H1 (cell line): ENCODE data around the gene AMHR2. TPM values are rescaled to one million over a fixed set of nuclear protein-coding genes. Genes with fewer than 3 reads are reported as not detected.

Source experiments
- CTCF ChIA-PET: fragments of 300-600 bp; sonication (Branson Sonifier 250); formaldehyde crosslinking; loops from one replicate; lab custom pipeline; 2021; ENCODE audit not compliant: partially characterized antibody; lab: Charles Lee
- POLR2A ChIA-PET: fragments of 300-600 bp; sonication (Branson Sonifier 250); formaldehyde crosslinking; loops from one replicate; lab custom pipeline; 2021; ENCODE audit warnings: inconsistent platforms; ENCODE audit not compliant: partially characterized antibody; lab: Charles Lee
- DNase-seq, 2 experiments: peaks; one replicate each; pipeline versions ENCODE4 v3.0.0 to v3.0.0-alpha.2; 2010 to 2022; ENCODE audit warnings: low spot score in 2 of 2, low read depth in 1 of 2, mixed read lengths in 1 of 2
- FAIRE-seq: peaks from 2 replicates; lab custom pipeline; 2011; peaks lifted over from hg19 to GRCh38; lab: Jason Lieb, UNC
- H2AFZ ChIP-seq: 2 replicates; pipeline ENCODE4 v1.8.1; 2012; ENCODE audit warnings: low read length, inconsistent platforms
- H2AK5ac ChIP-seq: 2 replicates; pipeline ENCODE4 v1.6.1; 2013; ENCODE audit warnings: low read depth, low read length
- H2BK120ac ChIP-seq: replicated peaks from 2 replicates; pipeline ENCODE3; 2013; ENCODE audit warnings: low read depth, low read length, inconsistent platforms
- H2BK12ac ChIP-seq: 2 replicates; pipeline ENCODE4 v1.6.1; 2013; ENCODE audit warnings: low read depth, low read length
- H2BK15ac ChIP-seq: 2 replicates; pipeline ENCODE4 v1.6.1; 2013; ENCODE audit warnings: low read length
- H2BK20ac ChIP-seq: 2 replicates; pipeline ENCODE4 v1.6.1; 2013; ENCODE audit warnings: low read length
- H2BK5ac ChIP-seq: 2 replicates; pipeline ENCODE4 v1.6.1; 2013; ENCODE audit warnings: low read depth, low read length
- H3K14ac ChIP-seq: 2 replicates; pipeline ENCODE4 v1.6.1; 2013; ENCODE audit warnings: inconsistent platforms; ENCODE audit not compliant: insufficient read length
- H3K18ac ChIP-seq: 2 replicates; pipeline ENCODE4 v1.6.1; 2013; ENCODE audit warnings: low read length; ENCODE audit errors: extremely low read depth
- H3K23ac ChIP-seq: 2 replicates; pipeline ENCODE4 v1.6.1; 2013; ENCODE audit warnings: inconsistent platforms; ENCODE audit not compliant: insufficient read length
- H3K23me2 ChIP-seq: 2 replicates; pipeline ENCODE4 v1.6.1; 2013; ENCODE audit warnings: low read depth, low read length
- H3K27ac ChIP-seq: 2 replicates; pipeline ENCODE4 v1.6.1; 2011; ENCODE audit warnings: low read depth, low read length, inconsistent platforms
- H3K27me3 ChIP-seq, 4 experiments: replicated peaks in 1 of 4; 1 replicate in 1 of 4; 2 replicates in 3 of 4; pipeline versions ENCODE4 v1.6.1 to v1.8.1; 2011 to 2013; ENCODE audit warnings: low read length in 3 of 4, mild to moderate bottlenecking in 3 of 4, inconsistent platforms in 2 of 4, mixed read lengths in 2 of 4, moderate library complexity in 1 of 4; ENCODE audit not compliant: control insufficient read depth in 3 of 4, insufficient read depth in 3 of 4; ENCODE audit errors: extremely low read depth in 1 of 4
- H3K36me3 ChIP-seq, 4 experiments: 2 replicates each; pipeline versions ENCODE4 v1.6.1 to v1.8.1; 2011 to 2013; ENCODE audit warnings: mild to moderate bottlenecking in 4 of 4, low read length in 3 of 4, moderate library complexity in 2 of 4, control low read depth in 1 of 4, inconsistent platforms in 1 of 4; ENCODE audit not compliant: insufficient read depth in 4 of 4, control insufficient read depth in 2 of 4
- H3K4ac ChIP-seq: replicated peaks from 2 replicates; pipeline ENCODE3; 2013; ENCODE audit warnings: low read length, low read depth, mixed read lengths, inconsistent platforms; ENCODE audit not compliant: insufficient read length
- H3K4me1 ChIP-seq, 4 experiments: replicated peaks in 1 of 4; 1 replicate in 1 of 4; 2 replicates in 3 of 4; pipeline versions ENCODE4 v1.6.1 to v1.8.1; 2011 to 2013; ENCODE audit warnings: low read length in 3 of 4, inconsistent platforms in 2 of 4, mixed read lengths in 1 of 4; ENCODE audit not compliant: insufficient read depth in 4 of 4, control insufficient read depth in 3 of 4
- H3K4me2 ChIP-seq, 2 experiments: 2 replicates each; pipeline versions ENCODE4 v1.6.1 to v1.8.1; 2011 to 2013; ENCODE audit warnings: low read depth in 2 of 2, low read length in 2 of 2, control low read depth in 1 of 2, inconsistent platforms in 1 of 2, mild to moderate bottlenecking in 1 of 2; ENCODE audit not compliant: insufficient read depth in 1 of 2
- H3K4me3 ChIP-seq, 4 experiments: fragments of 200-600, 300-600 bp in 1 of 4; sonication (generic), shearing (Covaris generic), sonication (Bioruptor Twin) in 1 of 4; 2 replicates each; pipeline versions ENCODE4 v1.5.1 to v1.8.1; 2011 to 2016; ENCODE audit warnings: low read length in 4 of 4, low read depth in 3 of 4, control low read depth in 2 of 4, inconsistent platforms in 2 of 4, mild to moderate bottlenecking in 2 of 4, mixed read lengths in 1 of 4, moderate library complexity in 1 of 4; ENCODE audit not compliant: insufficient read depth in 2 of 4; ENCODE audit errors: extremely low read depth in 1 of 4
- H3K56ac ChIP-seq: replicated peaks from 2 replicates; pipeline ENCODE3; 2013; ENCODE audit warnings: low read depth, mild to moderate bottlenecking, mixed read lengths, low read length, inconsistent platforms; ENCODE audit not compliant: insufficient read length
- H3K79me1 ChIP-seq: 2 replicates; pipeline ENCODE4 v1.6.1; 2013; ENCODE audit warnings: low read depth, low read length, control low read depth
- H3K79me2 ChIP-seq, 2 experiments: 2 replicates each; pipeline versions ENCODE4 v1.6.1 to v1.8.1; 2012 to 2013; ENCODE audit warnings: low read length in 2 of 2, mild to moderate bottlenecking in 2 of 2, inconsistent platforms in 1 of 2; ENCODE audit not compliant: insufficient read depth in 2 of 2, control insufficient read depth in 1 of 2
- H3K9ac ChIP-seq, 4 experiments: replicated peaks in 1 of 4; 1 replicate in 1 of 4; 2 replicates in 3 of 4; pipeline versions ENCODE4 v1.6.1 to v1.8.1; 2011 to 2013; ENCODE audit warnings: low read depth in 3 of 4, low read length in 3 of 4, control low read depth in 2 of 4, mild to moderate bottlenecking in 2 of 4, moderate library complexity in 2 of 4, inconsistent platforms in 1 of 4; ENCODE audit errors: extremely low read depth in 1 of 4
- H3K9me3 ChIP-seq, 2 experiments: 2 replicates each; pipeline versions ENCODE4 v1.6.1 to v1.8.1; 2012 to 2013; ENCODE audit warnings: mild to moderate bottlenecking in 2 of 2, moderate library complexity in 2 of 2, control low read depth in 1 of 2, inconsistent platforms in 1 of 2, low read depth in 1 of 2, low read length in 1 of 2, mixed read lengths in 1 of 2; ENCODE audit not compliant: insufficient read depth in 2 of 2
- H4K20me1 ChIP-seq, 2 experiments: replicated peaks in 1 of 2; 2 replicates each; pipeline versions ENCODE3 to v1.8.1; 2011 to 2013; ENCODE audit warnings: inconsistent platforms in 2 of 2, low read length in 2 of 2, mild to moderate bottlenecking in 1 of 2; ENCODE audit not compliant: insufficient read depth in 2 of 2, control insufficient read depth in 1 of 2
- H4K5ac ChIP-seq: 2 replicates; pipeline ENCODE4 v1.6.1; 2013; ENCODE audit warnings: low read length, low read depth, mixed read lengths, inconsistent platforms; ENCODE audit not compliant: insufficient read length
- H4K8ac ChIP-seq: 2 replicates; pipeline ENCODE4 v1.8.0; 2013; ENCODE audit warnings: mild to moderate bottlenecking, moderate library complexity, low read length, inconsistent platforms; ENCODE audit not compliant: insufficient read depth; ENCODE audit errors: extremely low read depth
- H4K91ac ChIP-seq: replicated peaks from 2 replicates; pipeline ENCODE3; 2013; ENCODE audit warnings: low read length, mixed read lengths, inconsistent platforms; ENCODE audit not compliant: insufficient read length
- POLR2A ChIP-seq, 2 experiments: IDR thresholded peaks; 1 replicate in 1 of 2; 2 replicates in 1 of 2; pipeline ENCODE4 v1.6.1; 2011; ENCODE audit warnings: low read depth in 2 of 2, low read length in 2 of 2, mild to moderate bottlenecking in 2 of 2; ENCODE audit errors: control extremely low read depth in 1 of 2
- POLR2AphosphoS5 ChIP-seq: IDR thresholded peaks from 2 replicates; pipeline ENCODE4 v1.6.1; 2011; ENCODE audit warnings: low read depth, low read length
- RNF2 ChIP-seq: fragments of 200-900, 300-1000 bp; sonication (generic); IDR thresholded peaks from 2 replicates; pipeline ENCODE4 v1.7.1; 2016; ENCODE audit warnings: borderline replicate concordance, low read depth, mild to moderate bottlenecking, antibody characterized with exemption, low read length; ENCODE audit not compliant: poor library complexity, severe bottlenecking; ENCODE audit errors: missing control alignments
- WGBS, 2 experiments: shearing (Covaris generic) in 1 of 2; methylation state at CpG; one replicate each; pipeline versions ENCODE4 v1.1.6 to v1.1.7; 2013 to 2015; ENCODE audit warnings: low lambda C conversion rate in 2 of 2, mixed read lengths in 2 of 2, inconsistent platforms in 1 of 2, low coverage in 1 of 2, missing lambda C conversion rate in 1 of 2; ENCODE audit not compliant: insufficient replicate concordance in 2 of 2, insufficient coverage in 1 of 2, insufficient read length in 1 of 2; ENCODE audit errors: extremely low coverage in 1 of 2, missing lambda C conversion rate in 1 of 2; 5-methylcytosine and 5-hydroxymethylcytosine counted together
- polyA plus RNA-seq, 7 experiments: library from polyadenylated mRNA; depleted of rRNA in 3 of 7; stranded (reverse) in 5 of 7; unstranded in 2 of 7; fragments of >200 nt in 5 of 7; fragments of 200-250 nt in 2 of 7; gene quantifications; 1 replicate in 5 of 7; 2 replicates in 1 of 7; 4 replicates in 1 of 7; pipeline versions ENCODE4 v1.2.1 to v1.2.3, GENCODE V29; 2011 to 2013; ENCODE audit warnings: missing spikeins in 2 of 7, mixed read lengths in 2 of 7
- total RNA-seq: library from RNA; stranded (reverse); fragmentation: NEBNext Ultra II Directional; extraction: Animal tissue kit (Norgen Biotek cat#: 25700); gene quantifications from 2 replicates; pipeline ENCODE4 v1.2.1, GENCODE V29; 2021

AMHR2 gene
- total and polyA plus RNA-seq, 2 of the 8 experiments (the other 6 are each of a cell fraction or from before 2014, with no cell fraction given): 0.29 to 0.35 TPM

DNA sequence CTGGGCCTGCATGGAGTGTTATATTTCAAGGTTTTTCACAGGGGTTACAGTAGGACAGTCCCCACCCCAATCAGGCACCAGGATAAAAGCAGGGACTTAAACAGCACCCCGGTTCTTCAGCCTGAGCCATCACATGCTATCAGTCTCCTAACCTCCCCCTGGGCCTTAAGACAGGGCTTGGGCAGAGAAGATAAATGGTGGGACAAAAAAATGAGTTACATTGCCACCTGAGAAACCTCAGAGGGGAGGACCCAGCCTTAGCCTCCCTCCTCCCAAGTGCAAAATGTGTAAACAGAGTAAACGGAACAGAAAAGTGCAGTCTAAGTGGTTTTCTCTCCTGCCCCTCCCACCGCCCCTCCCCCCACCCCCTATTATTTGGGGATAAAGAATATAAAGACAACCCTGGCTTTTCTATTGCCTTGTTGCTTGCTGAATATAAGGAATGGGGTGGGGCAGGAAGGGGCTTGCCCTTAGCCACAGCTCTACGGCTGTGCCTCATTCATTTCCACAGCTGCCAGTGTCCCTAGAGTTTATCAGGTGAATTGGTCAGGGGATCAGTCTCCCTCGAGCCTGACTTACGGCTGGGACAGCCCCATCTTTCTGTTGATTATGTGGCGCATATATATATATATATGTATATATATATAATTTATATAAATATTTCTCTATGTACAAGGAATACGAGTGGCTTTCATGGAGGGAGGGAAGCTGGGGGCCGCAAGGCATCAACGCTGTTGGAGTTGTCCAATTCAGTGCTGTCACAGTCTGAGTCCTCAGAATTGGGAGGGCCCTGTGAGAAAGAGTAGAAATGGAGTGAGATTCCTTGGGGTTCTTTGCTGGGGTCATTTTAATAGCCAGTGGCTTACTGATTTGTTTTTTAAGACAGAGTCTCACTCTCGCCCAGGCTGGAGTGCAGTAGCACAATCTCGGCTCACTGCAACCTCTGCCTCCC, 57.1 kb downstream of the AMHR2 start:
- WGBS, 2 experiments: 90% methylated on average over 12 of the region's 12 CpGs; no CpG with 5 or more reads in 1 of the 2 experiments
- Histone ChIP-seq H2BK5ac (no peak overlapping the region), H3K23ac (no peak overlapping the region), H2BK15ac (no peak overlapping the region), H3K56ac (no peak overlapping the region), H3K9me3 (no peaks in the 10 kb centered on the region), H3K4ac (no peak overlapping the region), H3K23me2 (no peaks in the 10 kb centered on the region), H4K20me1 (peaks cover 21 to 23% of the 10 kb centered on the region in 2 experiments), H3K27me3 (no peaks in the 10 kb centered on the region)
- TF ChIP-seq RNF2 (no peak), POLR2A (IDR thresholded peaks at IDR 0.05; ENCODE audit: control extremely low read depth in 1 of 2, low read depth in 2 of 2, low read length in 2 of 2) (peak in 1 of 2 experiments; percentile 24; a peak in 1 of 3 replicates), POLR2AphosphoS5 (peak; percentile 67; the same call in 1 of the 2 replicates)
- TF ChIP-seq, all 59 proteins: peak for 2
- no peak overlapping the region for H3K14ac ChIP-seq
- no peak overlapping the region for H3K4me3 ChIP-seq
- no peak overlapping the region for H3K4me2 ChIP-seq
- ChIA-PET CTCF (interaction anchor here (0.6 to 9.0 kb wide), 16 partner anchors 8 to 718 kb away, joined by 3 to 105 read pairs (median 9); partner anchors contain the start of genes MAP3K12, NPFF and TARBP2), POLR2A (interaction anchor here (0.7 to 67.0 kb wide), 11 partner anchors 13 to 196 kb away, joined by 3 to 3397 read pairs (median 7); partner anchors contain the start of genes AAAS, MAP3K12, NPFF and PCBP2)
- no peak overlapping the region for H2AFZ ChIP-seq
- H4K5ac ChIP-seq: no peak overlapping the region
- FAIRE-seq: no peak
- no peak overlapping the region for H4K8ac ChIP-seq
- no peak overlapping the region for H3K27ac ChIP-seq
- H3K18ac ChIP-seq: no peak overlapping the region
- H2BK20ac ChIP-seq: no peak overlapping the region
- no peak overlapping the region for H2AK5ac ChIP-seq
- no peak overlapping the region for H4K91ac ChIP-seq
- H3K36me3 ChIP-seq: peaks cover 21 to 93% (median 57%) of the 10 kb centered on the region in 4 experiments
- peaks cover 0 to 7% (median 3%) of the 10 kb centered on the region in 4 experiments; a peak in 5 of 7 replicates for H3K4me1 ChIP-seq
- no peak overlapping the region for H3K9ac ChIP-seq
- no peak for DNase-seq
- H2BK120ac ChIP-seq: no peak overlapping the region
- H3K79me1 ChIP-seq: no peaks in the 10 kb centered on the region; the same call in 1 of the 2 replicates
- H3K79me2 ChIP-seq: peaks cover 0 to 4% of the 10 kb centered on the region in 2 experiments; a peak in 1 of 4 replicates
- no peak overlapping the region for H2BK12ac ChIP-seq
